ENCODE data around the gene SCART1.

- TF ChIP-seq CTCF (IDR thresholded peaks at IDR 0.05) (no peak), POLR2A (IDR thresholded peaks at IDR 0.05) (no peak)
These were observed 27.9 kb downstream of the SCART1 start for GRCh38 chr10:133481657-133482056.

Measured in body of pancreas (tissue), 4 donors.